ENCODE results near the gene TSPEAR. TPM values are rescaled to one million over a fixed set of nuclear protein-coding genes. Genes with fewer than 3 reads are reported as not detected.
"Not testable (repeated sequence)": the region's sequence is repeated elsewhere in the genome, so short reads cannot be mapped to it uniquely, and the experiment has no call there.

The TSPEAR gene
- total RNA-seq, 2 donors from 2014 or later, result not detected

- no peak within 1 kb of the TSS for H3K27ac Mint-ChIP-seq
- no peaks in the 10 kb centered on the region for H3K4me1 Mint-ChIP-seq
- no peaks in the 10 kb centered on the region for H3K27me3 Mint-ChIP-seq
- H3K36me3 Mint-ChIP-seq (ENCODE audit: low read depth), result peaks cover 4% of the 10 kb centered on the region
- H3K9me3 ChIP-seq (ENCODE audit: control insufficient read depth, low read length, poor library complexity, severe bottlenecking), result peaks cover under 1% of the 10 kb centered on the region
- H3K4me3 Mint-ChIP-seq, result no peak within 1 kb of the TSS
- ATAC-seq (no peak), DNase-seq (no peak)
Observed at GRCh38 chr21:44637018-44637850, 74.1 kb downstream of the TSPEAR start, which contains the start of gene KRTAP10-10. TSS of gene KRTAP10-10 (plus strand) at chr21:44637356. CDS start at chr21:44637418, 62 bp downstream.

GRCh38 chr21:44636209-44637017 lies 75.0 kb downstream of the TSPEAR start:
- H3K27me3 Mint-ChIP-seq, result no peaks in the 10 kb centered on the region
- no peaks in the 10 kb centered on the region for H3K4me1 Mint-ChIP-seq
- peaks cover 5% of the 10 kb centered on the region for H3K9me3 ChIP-seq (ENCODE audit: control insufficient read depth, low read length, poor library complexity, severe bottlenecking)
- H3K27ac Mint-ChIP-seq, result no peak overlapping the region
- H3K36me3 Mint-ChIP-seq (ENCODE audit: low read depth), result peaks cover 2% of the 10 kb centered on the region
- DNase-seq (no peak), ATAC-seq (no peak)
- H3K4me3 Mint-ChIP-seq, result no peak overlapping the region

GRCh38 chr21:44632067-44632466 lies 79.3 kb downstream of the TSPEAR start:
- H3K9me3 ChIP-seq (ENCODE audit: control insufficient read depth, low read length, poor library complexity, severe bottlenecking), result peaks cover 5% of the 10 kb centered on the region
- Mint-ChIP-seq H3K27ac (no peak overlapping the region), H3K27me3 (no peaks in the 10 kb centered on the region), H3K4me1 (no peaks in the 10 kb centered on the region), H3K36me3 (ENCODE audit: low read depth) (no peaks in the 10 kb centered on the region), H3K4me3 (no peak overlapping the region)
- no peak for DNase-seq
- ATAC-seq, result no peak

- peaks cover 5% of the 10 kb centered on the region for H3K9me3 ChIP-seq (ENCODE audit: control insufficient read depth, low read length, poor library complexity, severe bottlenecking)
- H3K27me3 Mint-ChIP-seq, result no peaks in the 10 kb centered on the region
- H3K4me3 Mint-ChIP-seq, result no peak overlapping the region
- DNase-seq (no peak), ATAC-seq (no peak)
- no peaks in the 10 kb centered on the region for H3K36me3 Mint-ChIP-seq (ENCODE audit: low read depth)
- H3K27ac Mint-ChIP-seq, result no peak overlapping the region
- no peaks in the 10 kb centered on the region for H3K4me1 Mint-ChIP-seq
Observed at GRCh38 chr21:44630440-44630839, 80.9 kb downstream of the TSPEAR start.

- ATAC-seq, result no peak
- H3K36me3 Mint-ChIP-seq (ENCODE audit: low read depth), result peaks cover 2% of the 10 kb centered on the region
- H3K9me3 ChIP-seq (ENCODE audit: control insufficient read depth, low read length, poor library complexity, severe bottlenecking), result peaks cover 5% of the 10 kb centered on the region
Observed at GRCh38 chr21:44628707-44629391, 82.5 kb downstream of the TSPEAR start.

GRCh38 chr21:44627831-44628233 lies 83.5 kb downstream of the TSPEAR start:
- not testable (repeated sequence) for H3K4me1 Mint-ChIP-seq; H3K4me3 Mint-ChIP-seq; ATAC-seq; H3K36me3 Mint-ChIP-seq (ENCODE audit: low read depth); H3K27me3 Mint-ChIP-seq; H3K9me3 ChIP-seq (ENCODE audit: control insufficient read depth, low read length, poor library complexity, severe bottlenecking); DNase-seq; H3K27ac Mint-ChIP-seq

More at GRCh38 chr21:44628707-44629391, 82.5 kb downstream of the TSPEAR start:
- no peak overlapping the region for H3K4me3 Mint-ChIP-seq
- H3K27ac Mint-ChIP-seq, result no peak overlapping the region
- no peaks in the 10 kb centered on the region for H3K27me3 Mint-ChIP-seq
- DNase-seq, result no peak
- no peaks in the 10 kb centered on the region for H3K4me1 Mint-ChIP-seq

- H3K27ac Mint-ChIP-seq; H3K4me1 Mint-ChIP-seq; DNase-seq; H3K36me3 Mint-ChIP-seq (ENCODE audit: low read depth); ATAC-seq; H3K27me3 Mint-ChIP-seq; H3K4me3 Mint-ChIP-seq; H3K9me3 ChIP-seq (ENCODE audit: control insufficient read depth, low read length, poor library complexity, severe bottlenecking): not testable (repeated sequence)
Observed at GRCh38 chr21:44627181-44627822, 84.1 kb downstream of the TSPEAR start.

- DNase-seq, result no peak
- Mint-ChIP-seq H3K4me1 (no peaks in the 10 kb centered on the region), H3K36me3 (ENCODE audit: low read depth) (peaks cover 5% of the 10 kb centered on the region), H3K4me3 (no peak within 1 kb of the TSS), H3K27me3 (no peaks in the 10 kb centered on the region), H3K27ac (no peak within 1 kb of the TSS)
- no peak for ATAC-seq
- peaks cover 4% of the 10 kb centered on the region for H3K9me3 ChIP-seq (ENCODE audit: control insufficient read depth, low read length, poor library complexity, severe bottlenecking)
Observed at GRCh38 chr21:44626673-44627143, 84.7 kb downstream of the TSPEAR start, which contains the start of gene KRTAP10-9. TSS of gene KRTAP10-9 (plus strand) at chr21:44627093. CDS start at chr21:44627172, 79 bp downstream.

- Mint-ChIP-seq H3K27ac (no peak overlapping the region), H3K27me3 (no peaks in the 10 kb centered on the region), H3K4me3 (no peak overlapping the region), H3K4me1 (no peaks in the 10 kb centered on the region), H3K36me3 (ENCODE audit: low read depth) (peaks cover 5% of the 10 kb centered on the region)
- H3K9me3 ChIP-seq (ENCODE audit: control insufficient read depth, low read length, poor library complexity, severe bottlenecking), result peaks cover 4% of the 10 kb centered on the region
- ATAC-seq (no peak), DNase-seq (no peak)
Observed at GRCh38 chr21:44626262-44626661, 85.1 kb downstream of the TSPEAR start.

- H3K27me3 Mint-ChIP-seq, result no peaks in the 10 kb centered on the region
- no peak overlapping the region for H3K4me3 Mint-ChIP-seq
- peaks cover 4% of the 10 kb centered on the region for H3K9me3 ChIP-seq (ENCODE audit: control insufficient read depth, low read length, poor library complexity, severe bottlenecking)
- DNase-seq (no peak), ATAC-seq (no peak)
- no peaks in the 10 kb centered on the region for H3K4me1 Mint-ChIP-seq
- peaks cover 5% of the 10 kb centered on the region for H3K36me3 Mint-ChIP-seq (ENCODE audit: low read depth)
- H3K27ac Mint-ChIP-seq, result no peak overlapping the region
Observed at GRCh38 chr21:44625756-44626155, 85.6 kb downstream of the TSPEAR start.

- peaks cover 12% of the 10 kb centered on the region for H3K4me1 Mint-ChIP-seq
- H3K4me3 Mint-ChIP-seq, result no peak overlapping the region
- ATAC-seq (no peak), DNase-seq (no peak)
- H3K27ac Mint-ChIP-seq, result no peak overlapping the region
- peaks cover 4% of the 10 kb centered on the region for H3K9me3 ChIP-seq (ENCODE audit: control insufficient read depth, low read length, poor library complexity, severe bottlenecking)
- H3K27me3 Mint-ChIP-seq, result no peaks in the 10 kb centered on the region
- peaks cover 10% of the 10 kb centered on the region for H3K36me3 Mint-ChIP-seq (ENCODE audit: low read depth)
Observed at GRCh38 chr21:44623575-44623974, 87.8 kb downstream of the TSPEAR start.

- DNase-seq (no peak), ATAC-seq (no peak)
- Mint-ChIP-seq H3K4me1 (peaks cover 23% of the 10 kb centered on the region), H3K27me3 (no peaks in the 10 kb centered on the region), H3K27ac (peak overlapping the region; percentile 93), H3K36me3 (ENCODE audit: low read depth) (peaks cover 10% of the 10 kb centered on the region), H3K4me3 (no peak overlapping the region)
- H3K9me3 ChIP-seq (ENCODE audit: control insufficient read depth, low read length, poor library complexity, severe bottlenecking), result peaks cover 4% of the 10 kb centered on the region
Observed at GRCh38 chr21:44619886-44620285, 91.5 kb downstream of the TSPEAR start.
